ENCODE data around the gene DPYSL5. TPM values are rescaled to one million over a fixed set of nuclear protein-coding genes. Genes with fewer than 3 reads are reported as not detected.

DPYSL5 gene
- polyA plus RNA-seq, 1 donor from 2014 or later = 111 TPM

DNA sequence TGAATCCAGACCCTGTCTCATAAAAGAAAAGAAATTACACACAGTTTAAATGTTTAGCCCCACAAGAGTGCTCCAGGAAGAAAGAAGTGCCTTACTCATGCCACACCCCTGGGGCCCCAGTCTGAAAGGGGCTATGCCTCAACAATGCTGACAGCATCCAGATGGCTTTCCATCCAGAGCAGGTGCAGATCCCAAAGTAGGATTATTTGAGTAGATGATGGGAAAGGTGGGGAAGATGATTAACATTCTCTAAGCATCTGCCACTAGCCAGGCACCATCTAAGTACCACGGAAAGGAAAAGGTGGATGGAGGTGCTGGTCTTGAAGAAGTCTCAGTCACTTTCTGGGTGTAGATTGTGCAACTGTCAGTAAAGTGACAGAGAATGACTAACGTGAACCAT is 16.3 kb downstream of the DPYSL5 start:
- Histone ChIP-seq H4K20me1 (ENCODE audit: insufficient read depth) (peaks cover 40% of the 10 kb centered on the region), H3K4me2 (ENCODE audit: low read length) (no peak overlapping the region), H3K9me3 (ENCODE audit: low read length) (no peaks in the 10 kb centered on the region), H3K79me2 (replicated peaks; ENCODE audit: insufficient read depth, low read length) (peaks cover 94% of the 10 kb centered on the region), H3K9ac (ENCODE audit: low read length) (no peak overlapping the region), H2AFZ (ENCODE audit: low read depth, low read length) (no peak overlapping the region), H3K9me2 (ENCODE audit: insufficient read depth, low read length) (no peaks in the 10 kb centered on the region), H3K27ac (ENCODE audit: low read length) (no peak overlapping the region), H3K36me3 (ENCODE audit: insufficient read depth, low read length) (no peaks in the 10 kb centered on the region), H3K4me3 (ENCODE audit: low read length) (no peak overlapping the region), H3F3A (ENCODE audit: insufficient read depth, low read length, poor library complexity, severe bottlenecking) (no peaks in the 10 kb centered on the region), H3K27me3 (ENCODE audit: insufficient read depth, low read depth, low read length) (no peaks in the 10 kb centered on the region)
- TF ChIP-seq EZH2 (IDR thresholded peaks at IDR 0.05; ENCODE audit: borderline replicate concordance, insufficient read depth, low read length, poor library complexity, severe bottlenecking) = no peak
- TF ChIP-seq, protein P1, sequence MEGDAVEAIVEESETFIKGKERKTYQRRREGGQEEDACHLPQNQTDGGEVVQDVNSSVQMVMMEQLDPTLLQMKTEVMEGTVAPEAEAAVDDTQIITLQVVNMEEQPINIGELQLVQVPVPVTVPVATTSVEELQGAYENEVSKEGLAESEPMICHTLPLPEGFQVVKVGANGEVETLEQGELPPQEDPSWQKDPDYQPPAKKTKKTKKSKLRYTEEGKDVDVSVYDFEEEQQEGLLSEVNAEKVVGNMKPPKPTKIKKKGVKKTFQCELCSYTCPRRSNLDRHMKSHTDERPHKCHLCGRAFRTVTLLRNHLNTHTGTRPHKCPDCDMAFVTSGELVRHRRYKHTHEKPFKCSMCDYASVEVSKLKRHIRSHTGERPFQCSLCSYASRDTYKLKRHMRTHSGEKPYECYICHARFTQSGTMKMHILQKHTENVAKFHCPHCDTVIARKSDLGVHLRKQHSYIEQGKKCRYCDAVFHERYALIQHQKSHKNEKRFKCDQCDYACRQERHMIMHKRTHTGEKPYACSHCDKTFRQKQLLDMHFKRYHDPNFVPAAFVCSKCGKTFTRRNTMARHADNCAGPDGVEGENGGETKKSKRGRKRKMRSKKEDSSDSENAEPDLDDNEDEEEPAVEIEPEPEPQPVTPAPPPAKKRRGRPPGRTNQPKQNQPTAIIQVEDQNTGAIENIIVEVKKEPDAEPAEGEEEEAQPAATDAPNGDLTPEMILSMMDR (IDR thresholded peaks at IDR 0.05; ENCODE audit: poor library complexity, severe bottlenecking) = no peak
- TF ChIP-seq EP300 (conservative IDR thresholded peaks at IDR 0.05; ENCODE audit: poor library complexity, severe bottlenecking) = no peak
- TF ChIP-seq, protein P2, sequence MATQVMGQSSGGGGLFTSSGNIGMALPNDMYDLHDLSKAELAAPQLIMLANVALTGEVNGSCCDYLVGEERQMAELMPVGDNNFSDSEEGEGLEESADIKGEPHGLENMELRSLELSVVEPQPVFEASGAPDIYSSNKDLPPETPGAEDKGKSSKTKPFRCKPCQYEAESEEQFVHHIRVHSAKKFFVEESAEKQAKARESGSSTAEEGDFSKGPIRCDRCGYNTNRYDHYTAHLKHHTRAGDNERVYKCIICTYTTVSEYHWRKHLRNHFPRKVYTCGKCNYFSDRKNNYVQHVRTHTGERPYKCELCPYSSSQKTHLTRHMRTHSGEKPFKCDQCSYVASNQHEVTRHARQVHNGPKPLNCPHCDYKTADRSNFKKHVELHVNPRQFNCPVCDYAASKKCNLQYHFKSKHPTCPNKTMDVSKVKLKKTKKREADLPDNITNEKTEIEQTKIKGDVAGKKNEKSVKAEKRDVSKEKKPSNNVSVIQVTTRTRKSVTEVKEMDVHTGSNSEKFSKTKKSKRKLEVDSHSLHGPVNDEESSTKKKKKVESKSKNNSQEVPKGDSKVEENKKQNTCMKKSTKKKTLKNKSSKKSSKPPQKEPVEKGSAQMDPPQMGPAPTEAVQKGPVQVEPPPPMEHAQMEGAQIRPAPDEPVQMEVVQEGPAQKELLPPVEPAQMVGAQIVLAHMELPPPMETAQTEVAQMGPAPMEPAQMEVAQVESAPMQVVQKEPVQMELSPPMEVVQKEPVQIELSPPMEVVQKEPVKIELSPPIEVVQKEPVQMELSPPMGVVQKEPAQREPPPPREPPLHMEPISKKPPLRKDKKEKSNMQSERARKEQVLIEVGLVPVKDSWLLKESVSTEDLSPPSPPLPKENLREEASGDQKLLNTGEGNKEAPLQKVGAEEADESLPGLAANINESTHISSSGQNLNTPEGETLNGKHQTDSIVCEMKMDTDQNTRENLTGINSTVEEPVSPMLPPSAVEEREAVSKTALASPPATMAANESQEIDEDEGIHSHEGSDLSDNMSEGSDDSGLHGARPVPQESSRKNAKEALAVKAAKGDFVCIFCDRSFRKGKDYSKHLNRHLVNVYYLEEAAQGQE (IDR thresholded peaks at IDR 0.05; ENCODE audit: borderline replicate concordance) = no peak
- no peak for TF ChIP-seq RAD21 (conservative IDR thresholded peaks at IDR 0.05)
- TF ChIP-seq TAF1 (IDR thresholded peaks at IDR 0.05; ENCODE audit: low read depth) = no peak
- TF ChIP-seq POLR2AphosphoS5 (IDR thresholded peaks at IDR 0.05) = no peak
- TF ChIP-seq SMC3 (conservative IDR thresholded peaks at IDR 0.05; ENCODE audit: poor library complexity) = no peak
- no peak for TF ChIP-seq MXI1 (conservative IDR thresholded peaks at IDR 0.05; ENCODE audit: poor library complexity, severe bottlenecking)

DNA sequence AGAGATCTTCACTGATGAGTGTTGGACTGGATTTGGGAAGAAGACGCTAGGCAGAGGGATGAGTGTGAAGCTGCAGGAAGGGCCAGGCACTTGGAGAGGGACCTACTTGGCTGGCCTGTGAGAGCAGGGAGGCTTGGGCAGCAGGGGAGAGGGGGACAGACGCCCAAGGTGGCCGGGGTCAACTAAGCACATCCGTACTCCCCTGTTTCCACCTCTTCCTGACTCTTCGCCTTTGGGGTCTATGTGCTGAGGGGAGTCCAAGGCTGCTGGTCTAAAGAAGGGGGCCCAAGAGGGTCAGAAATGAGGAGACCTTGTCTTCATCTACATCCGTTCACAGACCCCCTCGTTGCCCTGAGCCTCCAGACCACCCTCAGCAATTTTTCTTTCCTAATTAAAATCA is 16.7 kb downstream of the DPYSL5 start:
- no peak overlapping the region for H3K9ac ChIP-seq (ENCODE audit: low read length)
- H3K36me3 ChIP-seq (ENCODE audit: insufficient read depth, low read length) = no peaks in the 10 kb centered on the region
- H3F3A ChIP-seq (ENCODE audit: insufficient read depth, low read length, poor library complexity, severe bottlenecking) = no peaks in the 10 kb centered on the region
- no peak overlapping the region for H2AFZ ChIP-seq (ENCODE audit: low read depth, low read length)
- no peak overlapping the region for H3K4me3 ChIP-seq (ENCODE audit: low read length)
- H3K27me3 ChIP-seq (ENCODE audit: insufficient read depth, low read depth, low read length) = no peaks in the 10 kb centered on the region
- H3K79me2 ChIP-seq (replicated peaks; ENCODE audit: insufficient read depth, low read length) = peaks cover 94% of the 10 kb centered on the region
- TF ChIP-seq TAF1 (IDR thresholded peaks at IDR 0.05; ENCODE audit: low read depth) (no peak), RAD21 (conservative IDR thresholded peaks at IDR 0.05) (no peak), EZH2 (IDR thresholded peaks at IDR 0.05; ENCODE audit: borderline replicate concordance, insufficient read depth, low read length, poor library complexity, severe bottlenecking) (no peak), SMC3 (conservative IDR thresholded peaks at IDR 0.05; ENCODE audit: poor library complexity) (no peak), EP300 (conservative IDR thresholded peaks at IDR 0.05; ENCODE audit: poor library complexity, severe bottlenecking) (no peak), POLR2AphosphoS5 (IDR thresholded peaks at IDR 0.05) (no peak), MXI1 (conservative IDR thresholded peaks at IDR 0.05; ENCODE audit: poor library complexity, severe bottlenecking) (no peak)
- TF ChIP-seq, protein P2 (IDR thresholded peaks at IDR 0.05; ENCODE audit: borderline replicate concordance) = no peak
- TF ChIP-seq, protein P1 (IDR thresholded peaks at IDR 0.05; ENCODE audit: poor library complexity, severe bottlenecking) = no peak
- H3K27ac ChIP-seq (ENCODE audit: low read length) = no peak overlapping the region
- H3K4me2 ChIP-seq (ENCODE audit: low read length) = no peak overlapping the region
- H3K9me3 ChIP-seq (ENCODE audit: low read length) = no peaks in the 10 kb centered on the region
- no peaks in the 10 kb centered on the region for H3K9me2 ChIP-seq (ENCODE audit: insufficient read depth, low read length)
- H4K20me1 ChIP-seq (ENCODE audit: insufficient read depth) = peaks cover 36% of the 10 kb centered on the region

All from neural cell (in vitro differentiated cells).